Transverse colon (tissue), 4 donors: ENCODE measurements around the gene ATP11A. TPM values are rescaled to one million over a fixed set of nuclear protein-coding genes. Genes with fewer than 3 reads are reported as not detected.

Source experiments
- DNase-seq: peaks from one replicate; pipeline ENCODE4 v3.0.0-alpha.2; 2019
- H3K27ac ChIP-seq, 4 donors: fragments of 200-600 bp; sonication (generic); 2 replicates each; pipeline ENCODE4 v1.5.1; 2016 to 2018; ENCODE audit warnings: inconsistent platforms in 4 of 4
- H3K27me3 ChIP-seq: fragments of 200-600 bp; sonication (generic); 2 replicates; pipeline ENCODE4 v1.5.1; 2017; ENCODE audit warnings: inconsistent platforms
- H3K36me3 ChIP-seq, 4 donors: fragments of 200-600 bp; sonication (generic); 2 replicates each; pipeline ENCODE4 v1.5.1; 2017 to 2019; ENCODE audit warnings: inconsistent platforms in 4 of 4
- H3K4me1 ChIP-seq, 4 donors: fragments of 200-600 bp; sonication (generic); 2 replicates each; pipeline ENCODE4 v1.5.1; 2017 to 2020; ENCODE audit warnings: inconsistent platforms in 4 of 4
- H3K4me3 ChIP-seq, 4 donors: fragments of 200-600 bp; sonication (generic); 1 replicate in 1 of 4; 2 replicates in 3 of 4; pipeline versions ENCODE4 v1.5.1 to v1.6.1; 2017 to 2019; ENCODE audit warnings: inconsistent platforms in 4 of 4
- H3K9me3 ChIP-seq, 2 donors: fragments of 200-600 bp; sonication (generic); 2 replicates each; pipeline ENCODE4 v1.5.1; 2017 to 2019; ENCODE audit warnings: inconsistent platforms in 2 of 2
- CTCF ChIP-seq, 5 experiments: fragments of 200-600 bp in 3 of 5; fragments of 450-650 bp in 2 of 5; sonication (generic) in 3 of 5; IDR thresholded peaks; 1 replicate in 2 of 5; 2 replicates in 3 of 5; pipeline ENCODE4 v1.5.1; 2016 to 2017; ENCODE audit warnings: antibody characterized with exemption in 5 of 5, inconsistent platforms in 3 of 5, mild to moderate bottlenecking in 2 of 5, moderate library complexity in 1 of 5
- EP300 ChIP-seq: sonication (generic); formaldehyde crosslinking; IDR thresholded peaks from one replicate; pipeline ENCODE4 v1.6.1; 2017; ENCODE audit warnings: antibody characterized with exemption, low read depth
- POLR2A ChIP-seq: fragments of 450-650 bp; IDR thresholded peaks from one replicate; pipeline ENCODE4 v1.6.1; 2016; ENCODE audit warnings: antibody characterized with exemption, mild to moderate bottlenecking, moderate library complexity
- POLR2AphosphoS5 ChIP-seq, 3 donors: sonication (generic); formaldehyde crosslinking; IDR thresholded peaks; one replicate each; pipeline ENCODE4 v1.6.1; 2016; ENCODE audit warnings: antibody characterized with exemption in 3 of 3
- WGBS, 2 donors: methylation state at CpG; one replicate each; pipeline ENCODE4 v1.1.5; 2018; ENCODE audit warnings: low coverage in 1 of 2; 5-methylcytosine and 5-hydroxymethylcytosine counted together
- in situ Hi-C, 4 donors: fragments of 200-750 bp; cut with MboI; loops; one replicate each; pipeline versions ENCODE4 v1.15.0 to v1.15.1; 2017; ENCODE audit warnings: low sequenced_read_pairs in 3 of 4, low pct_ligation_motif_present in 1 of 4, low pct_unique_long_range_greater_than_20kb in 1 of 4
- intact Hi-C: fragments of 100-400 bp; cut with DNase I; formaldehyde crosslinking; loops from one replicate; pipeline ENCODE4 v1.15.1; 2023; ENCODE audit warnings: low total_unique reads
- total RNA-seq, 4 donors: library from RNA; depleted of rRNA; stranded (reverse); fragments of >200 nt; gene quantifications; one replicate each; pipeline ENCODE4 v1.1.0, GENCODE V29; 2016

Gene ATP11A
- total RNA-seq, 4 donors from 2014 or later, result 10.2 to 17.5 (median 13.3) TPM

DNA sequence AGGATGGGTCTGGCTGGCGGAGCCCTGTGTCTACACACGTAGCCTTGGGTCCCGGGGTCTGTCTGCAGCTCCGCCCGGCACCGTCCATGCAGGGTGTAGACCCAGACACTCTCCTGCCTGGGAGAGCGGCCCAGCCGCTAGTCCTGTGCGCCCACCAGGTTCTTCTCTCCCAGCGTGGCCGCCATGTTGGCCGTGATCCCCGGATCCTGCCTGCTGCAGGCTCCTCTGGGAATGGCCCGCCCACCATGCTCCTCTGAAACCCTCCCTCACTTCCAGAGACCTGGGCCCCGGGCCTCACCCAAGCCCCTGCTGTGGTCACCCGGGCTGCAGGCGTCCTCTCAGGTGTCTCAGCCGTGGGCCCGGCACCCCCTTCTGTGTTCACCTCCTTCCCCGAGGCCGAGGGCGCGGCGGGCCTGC lies 221.5 kb downstream of the ATP11A start:
- 97% methylated on average over 21 of the region's 24 CpGs; no CpG with 5 or more reads in 1 of the 2 donors for WGBS, 2 donors
- in situ Hi-C loops, result no loop called here
- intact Hi-C loops, result no loop called here
- peaks cover 4% of the 10 kb centered on the region for H3K27me3 ChIP-seq
- no peaks in the 10 kb centered on the region for H3K9me3 ChIP-seq
- TF ChIP-seq POLR2A, result no peak
- no peak for DNase-seq
- no peaks in the 10 kb centered on the region for H3K36me3 ChIP-seq
- no peaks in the 10 kb centered on the region for H3K4me1 ChIP-seq
- no peak overlapping the region for H3K4me3 ChIP-seq
- H3K27ac ChIP-seq, result no peak overlapping the region

DNA sequence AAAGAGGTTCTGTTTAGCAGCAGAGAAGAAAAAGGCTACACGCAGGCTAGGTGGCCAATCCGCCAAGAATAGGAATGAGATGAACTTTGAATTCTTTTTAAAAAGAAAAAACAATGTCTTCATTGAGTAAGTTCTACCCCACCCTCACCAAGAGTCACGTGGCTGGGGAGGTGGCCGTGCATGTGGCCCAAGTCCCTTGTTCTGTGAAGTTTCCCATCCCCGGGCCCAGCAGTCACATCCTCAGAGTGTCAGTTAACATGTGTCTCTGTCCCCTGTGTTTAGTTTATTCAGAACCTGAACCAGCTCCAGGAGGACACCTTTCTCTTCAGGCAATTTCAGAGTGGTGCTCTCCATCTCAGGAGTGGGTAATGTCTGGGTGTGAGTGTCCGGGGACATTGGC lies 222.0 kb downstream of the ATP11A start:
- no peak for DNase-seq
- Histone ChIP-seq H3K4me1 (no peaks in the 10 kb centered on the region), H3K36me3 (no peaks in the 10 kb centered on the region), H3K4me3 (no peak overlapping the region), H3K27me3 (peaks cover 4% of the 10 kb centered on the region), H3K9me3 (no peaks in the 10 kb centered on the region), H3K27ac (no peak overlapping the region)
- intact Hi-C loops (no loop called here), in situ Hi-C loops (no loop called here)
- WGBS, 2 donors, result 75 to 81% methylated on average over 5 to 6 of the region's 6 CpGs
- no peak for TF ChIP-seq EP300
- TF ChIP-seq CTCF (IDR thresholded peaks at IDR 0.05), result no peak
- TF ChIP-seq POLR2A, result no peak
- TF ChIP-seq POLR2AphosphoS5 (IDR thresholded peaks at IDR 0.05), result no peak

DNA sequence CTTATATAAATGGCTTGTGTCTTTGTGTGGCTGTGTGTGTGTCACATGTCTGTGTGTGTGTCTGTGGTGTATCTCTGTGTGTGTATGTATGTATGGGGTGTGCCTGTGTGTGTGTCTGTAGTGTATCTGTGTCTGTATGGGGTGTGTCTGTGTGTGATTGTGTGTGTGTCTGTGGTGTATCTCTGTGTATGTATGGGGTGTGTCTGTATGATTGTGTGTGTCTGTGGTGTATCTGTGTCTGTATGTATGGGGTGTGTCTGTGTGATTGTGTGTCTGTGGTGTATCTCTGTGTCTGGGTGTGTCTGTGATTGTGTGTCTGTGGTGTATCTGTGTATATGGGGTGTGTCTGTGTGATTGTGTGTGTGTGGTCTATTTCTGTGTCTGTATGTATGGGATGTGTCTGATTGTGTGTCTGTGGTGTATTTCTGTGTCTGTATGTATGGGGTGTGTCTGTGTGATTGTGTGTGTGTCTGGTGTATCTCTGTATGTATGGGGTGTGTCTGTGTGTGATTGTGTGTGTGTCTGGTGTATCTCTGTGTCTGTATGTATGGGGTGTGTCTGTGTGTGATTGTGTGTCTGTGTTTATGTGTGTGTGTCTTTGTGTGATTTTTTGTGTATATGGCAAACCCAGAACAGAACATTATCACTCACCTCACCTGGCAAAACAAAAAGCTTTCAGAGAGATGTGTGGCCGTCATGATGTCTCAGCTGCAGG lies 223.0 kb downstream of the ATP11A start:
- no peak for DNase-seq
- Histone ChIP-seq H3K27me3 (peaks cover 4% of the 10 kb centered on the region), H3K4me3 (no peak overlapping the region), H3K27ac (no peak overlapping the region), H3K9me3 (no peaks in the 10 kb centered on the region), H3K36me3 (no peaks in the 10 kb centered on the region), H3K4me1 (no peaks in the 10 kb centered on the region)
- TF ChIP-seq POLR2AphosphoS5 (IDR thresholded peaks at IDR 0.05), result no peak
- TF ChIP-seq POLR2A, result no peak
- TF ChIP-seq EP300, result no peak
- TF ChIP-seq CTCF (IDR thresholded peaks at IDR 0.05), result no peak
- WGBS, 2 donors, result 29 to 53% methylated on average over 1 of the region's 1 CpG
- intact Hi-C loops (no loop called here), in situ Hi-C loops (no loop called here)

DNA sequence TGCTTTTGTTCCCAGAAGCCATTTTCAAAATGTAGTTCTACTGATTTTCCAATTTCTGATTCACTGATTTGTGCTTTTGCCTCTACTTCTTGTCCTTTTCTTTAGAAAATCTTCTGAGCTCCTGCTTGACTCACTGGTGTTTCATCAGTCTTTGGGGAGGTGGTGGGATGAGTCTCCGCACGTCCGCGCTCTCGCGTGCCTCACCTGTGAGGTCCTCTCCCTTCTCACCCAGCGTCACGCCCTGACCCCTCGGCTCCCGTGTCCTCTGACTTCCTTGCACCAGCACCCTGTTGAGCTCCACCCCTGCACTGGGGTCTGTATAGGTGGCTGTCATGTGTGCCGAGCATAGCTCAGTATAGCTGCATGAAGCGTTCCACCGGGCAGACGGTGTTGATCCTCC lies 226.5 kb downstream of the ATP11A start:
- Histone ChIP-seq H3K4me3 (no peak overlapping the region), H3K27me3 (no peaks in the 10 kb centered on the region), H3K9me3 (no peaks in the 10 kb centered on the region), H3K4me1 (no peaks in the 10 kb centered on the region), H3K27ac (no peak overlapping the region), H3K36me3 (no peaks in the 10 kb centered on the region)
- no peak for DNase-seq
- WGBS, 2 donors, result 92 to 96% methylated on average over 8 to 14 of the region's 14 CpGs
- TF ChIP-seq POLR2A (no peak), POLR2AphosphoS5 (IDR thresholded peaks at IDR 0.05) (no peak), EP300 (no peak), CTCF (IDR thresholded peaks at IDR 0.05) (no peak)
- in situ Hi-C loops, result no loop called here
- intact Hi-C loops, result no loop called here
